HEK293 (cell line): Measurements from ENCODE around the gene XKR8.
A peak's percentile ranks its signal among the peaks of the same experiment; 100 is the strongest.
"Not testable (repeated sequence)": the region's sequence is repeated elsewhere in the genome, so short reads cannot be mapped to it uniquely, and the experiment has no call there.

Experiments
- CTCF ChIA-PET: fragments of 350-600 bp; formaldehyde crosslinking; extraction: SDS; loops from one replicate; lab custom pipeline; 2021; ENCODE audit warnings: antibody characterized with exemption; lab: Yijun Ruan, JAX
- POLR2A ChIA-PET: fragments of 300-600 bp; formaldehyde crosslinking; extraction: SDS; loops from one replicate; lab custom pipeline; 2020; ENCODE audit warnings: antibody characterized with exemption, inconsistent platforms; lab: Yijun Ruan, JAX
- H3K27ac ChIP-seq: fragments of 200-500 bp; sonication (Bioruptor generic); 2 replicates; pipeline ENCODE4 v1.5.1; 2014; ENCODE audit warnings: low read depth, low read length, control low read depth, inconsistent platforms; ENCODE audit errors: extremely low read depth
- H3K36me3 ChIP-seq, 2 experiments: fragments of 200-500 bp in 1 of 2; sonication (Bioruptor generic) in 1 of 2; 1 replicate in 1 of 2; 2 replicates in 1 of 2; pipeline ENCODE4 v1.5.1; 2014 to 2017; ENCODE audit warnings: inconsistent platforms in 2 of 2, low read length in 2 of 2; ENCODE audit not compliant: control insufficient read depth in 2 of 2, insufficient read depth in 1 of 2
- H3K4me1 ChIP-seq: fragments of 200-500 bp; sonication (Bioruptor generic); 2 replicates; pipeline ENCODE4 v1.5.1; 2014; ENCODE audit warnings: mild to moderate bottlenecking, low read length, inconsistent platforms; ENCODE audit not compliant: control insufficient read depth, insufficient read depth
- H3K4me3 ChIP-seq: 2 replicates; pipeline ENCODE4 v1.5.1; 2011; ENCODE audit warnings: low read depth, mild to moderate bottlenecking, control low read depth, low read length, moderate library complexity
- H3K9me3 ChIP-seq: fragments of 200-500 bp; sonication (Bioruptor generic); 2 replicates; pipeline ENCODE4 v1.5.1; 2014; ENCODE audit warnings: low read depth, low read length, inconsistent platforms; ENCODE audit not compliant: control insufficient read depth, insufficient read depth
- EGR2 ChIP-seq: fragments of 450-650 bp; formaldehyde crosslinking; IDR thresholded peaks from 2 replicates; pipeline ENCODE4 v1.5.1; 2016; ENCODE audit warnings: low read depth, missing biosample characterization, missing genetic modification characterization
- PRDM10 ChIP-seq: fragments of 450-650 bp; formaldehyde crosslinking; IDR thresholded peaks from 2 replicates; pipeline ENCODE4 v1.5.1; 2016; ENCODE audit warnings: missing biosample characterization, missing genetic modification characterization
- SP3 ChIP-seq: fragments of 450-650 bp; formaldehyde crosslinking; IDR thresholded peaks from 2 replicates; pipeline ENCODE4 v1.5.1; 2016; ENCODE audit warnings: missing biosample characterization, missing genetic modification characterization
- ZNF121 ChIP-seq: fragments of 450-650 bp; formaldehyde crosslinking; IDR thresholded peaks from 2 replicates; pipeline ENCODE4 v1.5.1; 2016; ENCODE audit warnings: missing biosample characterization, missing genetic modification characterization
- ZNF19 ChIP-seq: fragments of 450-650 bp; formaldehyde crosslinking; IDR thresholded peaks from 2 replicates; pipeline ENCODE4; 2016; ENCODE audit warnings: missing biosample characterization, missing genetic modification characterization, low read depth
- ZNF335 ChIP-seq: fragments of 450-650 bp; formaldehyde crosslinking; conservative IDR thresholded peaks from 2 replicates; pipeline ENCODE4 v1.5.1; 2016; ENCODE audit warnings: missing biosample characterization, missing genetic modification characterization
- ZNF394 ChIP-seq: fragments of 450-650 bp; formaldehyde crosslinking; IDR thresholded peaks from 2 replicates; pipeline ENCODE4 v1.5.1; 2016; ENCODE audit warnings: missing biosample characterization, missing genetic modification characterization, mild to moderate bottlenecking, moderate library complexity, borderline replicate concordance
- ZNF426 ChIP-seq: fragments of 450-650 bp; formaldehyde crosslinking; IDR thresholded peaks from 2 replicates; pipeline ENCODE4 v1.5.1; 2017; ENCODE audit warnings: missing biosample characterization, missing genetic modification characterization, mild to moderate bottlenecking, inconsistent platforms, moderate library complexity
- ZSCAN16 ChIP-seq: fragments of 450-650 bp; formaldehyde crosslinking; IDR thresholded peaks from 2 replicates; pipeline ENCODE4 v1.5.1; 2016; ENCODE audit warnings: missing biosample characterization, missing genetic modification characterization
- TF ChIP-seq, protein P1 (sequence below): fragments of 450-650 bp; formaldehyde crosslinking; IDR thresholded peaks from 2 replicates; pipeline ENCODE4 v1.5.1; 2017; ENCODE audit warnings: missing biosample characterization, missing genetic modification characterization
- TF ChIP-seq, protein P2 (sequence below): fragments of 450-650 bp; formaldehyde crosslinking; IDR thresholded peaks from 2 replicates; pipeline ENCODE4 v1.5.1; 2017; ENCODE audit warnings: missing biosample characterization, missing genetic modification characterization
- TF ChIP-seq, protein P3 (sequence below): fragments of 450-650 bp; formaldehyde crosslinking; IDR thresholded peaks from 2 replicates; pipeline ENCODE4 v1.5.0; 2017; ENCODE audit warnings: missing biosample characterization, missing genetic modification characterization, borderline replicate concordance

The XKR8 gene

DNA sequence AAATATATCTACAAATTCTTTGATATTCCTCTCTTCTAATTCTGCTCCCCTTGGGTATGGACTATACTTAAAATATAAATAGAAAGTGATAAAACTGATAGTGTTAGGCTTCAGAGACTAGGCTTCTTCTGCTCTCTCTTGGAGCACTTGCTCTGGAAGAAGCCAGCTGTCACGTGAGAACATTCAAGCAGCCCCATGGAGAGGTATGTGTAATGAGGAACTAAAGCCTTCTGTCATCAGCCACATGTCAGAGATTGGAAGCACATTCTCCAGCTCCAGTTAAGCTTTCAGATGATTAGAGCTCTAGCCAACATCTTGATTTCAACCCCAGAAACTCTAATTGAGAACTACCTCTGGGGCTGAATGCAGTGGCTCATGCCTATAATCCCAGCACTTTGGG is 34.3 kb downstream of the XKR8 start:
- peaks cover 32 to 89% of the 10 kb centered on the region in 2 experiments for H3K36me3 ChIP-seq
- H3K27ac ChIP-seq, result no peak overlapping the region

GRCh38 chr1:27994526-27994925 is 34.8 kb downstream of the XKR8 start:
- H3K4me1 ChIP-seq, H3K27ac ChIP-seq, H3K4me3 ChIP-seq, POLR2A ChIA-PET, H3K9me3 ChIP-seq: not testable (repeated sequence)
- peaks cover 34 to 88% of the 10 kb centered on the region in 2 experiments for H3K36me3 ChIP-seq
- TF ChIP-seq PRDM10 (peak; percentile 80), ZNF121 (tag by site-specific recombination) (peak; percentile 83)
- CTCF ChIA-PET, result interaction anchor here (0.5 kb wide), 1 partner anchor 32 kb away, joined by 3 read pairs; no protein-coding TSS in a partner anchor

More for the DNA sequence above, 34.3 kb downstream of the XKR8 start:
- TF ChIP-seq, protein P1, sequence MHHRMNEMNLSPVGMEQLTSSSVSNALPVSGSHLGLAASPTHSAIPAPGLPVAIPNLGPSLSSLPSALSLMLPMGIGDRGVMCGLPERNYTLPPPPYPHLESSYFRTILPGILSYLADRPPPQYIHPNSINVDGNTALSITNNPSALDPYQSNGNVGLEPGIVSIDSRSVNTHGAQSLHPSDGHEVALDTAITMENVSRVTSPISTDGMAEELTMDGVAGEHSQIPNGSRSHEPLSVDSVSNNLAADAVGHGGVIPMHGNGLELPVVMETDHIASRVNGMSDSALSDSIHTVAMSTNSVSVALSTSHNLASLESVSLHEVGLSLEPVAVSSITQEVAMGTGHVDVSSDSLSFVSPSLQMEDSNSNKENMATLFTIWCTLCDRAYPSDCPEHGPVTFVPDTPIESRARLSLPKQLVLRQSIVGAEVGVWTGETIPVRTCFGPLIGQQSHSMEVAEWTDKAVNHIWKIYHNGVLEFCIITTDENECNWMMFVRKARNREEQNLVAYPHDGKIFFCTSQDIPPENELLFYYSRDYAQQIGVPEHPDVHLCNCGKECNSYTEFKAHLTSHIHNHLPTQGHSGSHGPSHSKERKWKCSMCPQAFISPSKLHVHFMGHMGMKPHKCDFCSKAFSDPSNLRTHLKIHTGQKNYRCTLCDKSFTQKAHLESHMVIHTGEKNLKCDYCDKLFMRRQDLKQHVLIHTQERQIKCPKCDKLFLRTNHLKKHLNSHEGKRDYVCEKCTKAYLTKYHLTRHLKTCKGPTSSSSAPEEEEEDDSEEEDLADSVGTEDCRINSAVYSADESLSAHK (tag by site-specific recombination), result no peak
- no peak for TF ChIP-seq ZNF19 (tag by site-specific recombination)
- TF ChIP-seq PRDM10, result no peak
- TF ChIP-seq ZNF335 (tag by site-specific recombination), result no peak
- no peak for TF ChIP-seq SP3 (tag by site-specific recombination)
- TF ChIP-seq, protein P2, sequence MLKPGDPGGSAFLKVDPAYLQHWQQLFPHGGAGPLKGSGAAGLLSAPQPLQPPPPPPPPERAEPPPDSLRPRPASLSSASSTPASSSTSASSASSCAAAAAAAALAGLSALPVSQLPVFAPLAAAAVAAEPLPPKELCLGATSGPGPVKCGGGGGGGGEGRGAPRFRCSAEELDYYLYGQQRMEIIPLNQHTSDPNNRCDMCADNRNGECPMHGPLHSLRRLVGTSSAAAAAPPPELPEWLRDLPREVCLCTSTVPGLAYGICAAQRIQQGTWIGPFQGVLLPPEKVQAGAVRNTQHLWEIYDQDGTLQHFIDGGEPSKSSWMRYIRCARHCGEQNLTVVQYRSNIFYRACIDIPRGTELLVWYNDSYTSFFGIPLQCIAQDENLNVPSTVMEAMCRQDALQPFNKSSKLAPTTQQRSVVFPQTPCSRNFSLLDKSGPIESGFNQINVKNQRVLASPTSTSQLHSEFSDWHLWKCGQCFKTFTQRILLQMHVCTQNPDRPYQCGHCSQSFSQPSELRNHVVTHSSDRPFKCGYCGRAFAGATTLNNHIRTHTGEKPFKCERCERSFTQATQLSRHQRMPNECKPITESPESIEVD (tag by site-specific recombination), result no peak
- TF ChIP-seq ZSCAN16 (tag by site-specific recombination), result no peak
- no peak for TF ChIP-seq EGR2
- TF ChIP-seq, protein P3, sequence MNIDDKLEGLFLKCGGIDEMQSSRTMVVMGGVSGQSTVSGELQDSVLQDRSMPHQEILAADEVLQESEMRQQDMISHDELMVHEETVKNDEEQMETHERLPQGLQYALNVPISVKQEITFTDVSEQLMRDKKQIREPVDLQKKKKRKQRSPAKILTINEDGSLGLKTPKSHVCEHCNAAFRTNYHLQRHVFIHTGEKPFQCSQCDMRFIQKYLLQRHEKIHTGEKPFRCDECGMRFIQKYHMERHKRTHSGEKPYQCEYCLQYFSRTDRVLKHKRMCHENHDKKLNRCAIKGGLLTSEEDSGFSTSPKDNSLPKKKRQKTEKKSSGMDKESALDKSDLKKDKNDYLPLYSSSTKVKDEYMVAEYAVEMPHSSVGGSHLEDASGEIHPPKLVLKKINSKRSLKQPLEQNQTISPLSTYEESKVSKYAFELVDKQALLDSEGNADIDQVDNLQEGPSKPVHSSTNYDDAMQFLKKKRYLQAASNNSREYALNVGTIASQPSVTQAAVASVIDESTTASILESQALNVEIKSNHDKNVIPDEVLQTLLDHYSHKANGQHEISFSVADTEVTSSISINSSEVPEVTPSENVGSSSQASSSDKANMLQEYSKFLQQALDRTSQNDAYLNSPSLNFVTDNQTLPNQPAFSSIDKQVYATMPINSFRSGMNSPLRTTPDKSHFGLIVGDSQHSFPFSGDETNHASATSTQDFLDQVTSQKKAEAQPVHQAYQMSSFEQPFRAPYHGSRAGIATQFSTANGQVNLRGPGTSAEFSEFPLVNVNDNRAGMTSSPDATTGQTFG (tag by site-specific recombination), result no peak
- TF ChIP-seq ZNF426, result no peak
- no peak for TF ChIP-seq ZNF394 (tag by site-specific recombination)
- TF ChIP-seq, all 188 proteins: peak for 0
- ChIA-PET POLR2A (no interaction called here), CTCF (no interaction called here)
- Histone ChIP-seq H3K9me3 (no peaks in the 10 kb centered on the region), H3K4me1 (no peaks in the 10 kb centered on the region), H3K4me3 (no peak overlapping the region)
